K562 (cell line): ENCODE data around the gene MMP24. TPM values are rescaled to one million over a fixed set of nuclear protein-coding genes. Genes with fewer than 3 reads are reported as not detected.

Source experiments
- BHLHE40 ChIP-seq: IDR thresholded peaks from 2 replicates; pipeline ENCODE4 v1.6.1; 2011; ENCODE audit warnings: low read length, improper control_type of control experiment
- CREM ChIP-seq: IDR thresholded peaks from 2 replicates; pipeline ENCODE4 v1.6.1; 2014; ENCODE audit warnings: antibody characterized with exemption, low read depth
- HMG20B ChIP-seq: fragments of 250-450 bp; sonication (Bioruptor Pico); IDR thresholded peaks from 2 replicates; pipeline ENCODE4 v1.5.0; 2021; ENCODE audit warnings: mild to moderate bottlenecking
- JUN ChIP-seq, 2 experiments: sonication (generic) in 1 of 2; formaldehyde crosslinking in 1 of 2; IDR thresholded peaks; 2 replicates each; pipeline versions ENCODE4 v1.6.1 to v1.8.0; 2012 to 2022; ENCODE audit warnings: borderline replicate concordance in 2 of 2, mild to moderate bottlenecking in 2 of 2, improper control_type of control experiment in 1 of 2, low read depth in 1 of 2, low read length in 1 of 2, missing genetic modification reagents in 1 of 2
- MTA3 ChIP-seq: fragments of 450-650 bp; formaldehyde crosslinking; IDR thresholded peaks from 2 replicates; pipeline ENCODE4 v1.6.1; 2017; ENCODE audit warnings: mild to moderate bottlenecking, borderline replicate concordance
- NONO ChIP-seq, 2 experiments: fragments of 200-400 bp in 1 of 2; fragments of 450-650 bp in 1 of 2; formaldehyde crosslinking in 1 of 2; IDR thresholded peaks; 2 replicates each; pipeline ENCODE4 v1.6.1; 2017; ENCODE audit warnings: low read depth in 2 of 2, mild to moderate bottlenecking in 2 of 2, moderate library complexity in 2 of 2, low read length in 1 of 2
- NR3C1 ChIP-seq: sonication (generic); formaldehyde crosslinking; IDR thresholded peaks from 2 replicates; pipeline ENCODE4 v1.8.1; 2022; ENCODE audit warnings: missing genetic modification reagents
- POLR2A ChIP-seq: fragments of 450-650 bp; conservative IDR thresholded peaks from 2 replicates; pipeline ENCODE4 v1.6.1; 2016
- RAD21 ChIP-seq, 2 experiments: fragments of 250-450 bp in 1 of 2; fragments of 450-650 bp in 1 of 2; sonication (Bioruptor Pico) in 1 of 2; formaldehyde crosslinking in 1 of 2; IDR thresholded peaks in 1 of 2; conservative IDR thresholded peaks in 1 of 2; 2 replicates each; pipeline versions ENCODE4 v1.4.0 to v1.8.0; 2020 to 2022; ENCODE audit warnings: mild to moderate bottlenecking in 2 of 2, moderate library complexity in 1 of 2
- RB1 ChIP-seq: fragments of 450-650 bp; IDR thresholded peaks from 2 replicates; pipeline ENCODE4 v1.6.1; 2017; ENCODE audit warnings: low read depth, mild to moderate bottlenecking
- SMARCE1 ChIP-seq: fragments of 450-650 bp; IDR thresholded peaks from 2 replicates; pipeline ENCODE4 v1.7.1; 2016; ENCODE audit warnings: mild to moderate bottlenecking
- SRSF9 ChIP-seq: fragments of 200-400 bp; formaldehyde crosslinking; IDR thresholded peaks from 2 replicates; pipeline ENCODE4 v1.6.1; 2017; ENCODE audit warnings: low read depth, low read length, borderline replicate concordance
- TOE1 ChIP-seq, 2 experiments: fragments of 450-650 bp in 1 of 2; sonication (generic) in 1 of 2; formaldehyde crosslinking in 1 of 2; IDR thresholded peaks; 2 replicates each; pipeline versions ENCODE4 v1.7.1 to v1.8.0; 2016 to 2022; ENCODE audit warnings: borderline replicate concordance in 2 of 2, mild to moderate bottlenecking in 2 of 2, antibody characterized with exemption in 1 of 2, inconsistent platforms in 1 of 2, low read depth in 1 of 2, missing genetic modification reagents in 1 of 2, moderate library complexity in 1 of 2
- ZNF23 ChIP-seq: fragments of 250-450 bp; sonication (Bioruptor Pico); IDR thresholded peaks from 2 replicates; pipeline ENCODE4 v1.4.0; 2020; ENCODE audit warnings: mild to moderate bottlenecking
- polyA plus RNA-seq, 8 experiments: library from polyadenylated mRNA; depleted of rRNA in 4 of 8; stranded (reverse) in 5 of 8; unstranded in 3 of 8; fragments of >200 nt; fragmentation: Nextera tagmentation in 2 of 8; fragmentation: Illumina TruSeq in 1 of 8; extraction: Ambion mirVana in 2 of 8; extraction: Trizol in 1 of 8; gene quantifications; 2 replicates each; pipeline versions ENCODE4 v1.2.1 to v1.2.3, GENCODE V29; 2011 to 2014; ENCODE audit warnings: inconsistent platforms in 1 of 8, missing spikeins in 1 of 8
- total RNA-seq, 7 experiments: library from RNA; depleted of rRNA in 6 of 7; stranded (reverse); fragments of >200 nt in 6 of 7; fragmentation: Illumina TruSeq in 2 of 7; extraction: Trizol in 2 of 7; gene quantifications; 2 replicates each; pipeline versions ENCODE4 v1.2.1 to v1.2.3, GENCODE V29; 2011 to 2021; ENCODE audit warnings: low replicate concordance in 1 of 7
- TF ChIP-seq, protein P1 (sequence below): fragments of 150-350 bp; conservative IDR thresholded peaks from 2 replicates; pipeline ENCODE4 v1.6.1; 2014; ENCODE audit warnings: low read length
- TF ChIP-seq, protein P2 (sequence below): fragments of 250-450 bp; sonication (Bioruptor Pico); IDR thresholded peaks from 2 replicates; pipeline ENCODE4 v1.8.0; 2022; ENCODE audit warnings: moderate library complexity, mild to moderate bottlenecking, inconsistent platforms
- TF ChIP-seq, protein P3 (sequence below), 3 experiments: IDR thresholded peaks in 2 of 3; conservative IDR thresholded peaks in 1 of 3; 2 replicates each; pipeline ENCODE4 v1.5.1; 2011 to 2012; ENCODE audit warnings: low read length in 3 of 3, mild to moderate bottlenecking in 3 of 3, control low read depth in 2 of 3, improper control_type of control experiment in 1 of 3, inconsistent platforms in 1 of 3, low read depth in 1 of 3, mixed read lengths in 1 of 3, moderate library complexity in 1 of 3; ENCODE audit not compliant: insufficient read depth in 2 of 3
- TF ChIP-seq, protein P4 (sequence below): fragments of 450-650 bp; formaldehyde crosslinking; IDR thresholded peaks from 2 replicates; pipeline ENCODE4 v1.4.0; 2020; ENCODE audit warnings: mild to moderate bottlenecking, moderate library complexity
- TF ChIP-seq, protein P5 (sequence below): sonication (generic); formaldehyde crosslinking; IDR thresholded peaks from 2 replicates; pipeline ENCODE4 v1.9.0; 2022; ENCODE audit warnings: mild to moderate bottlenecking, missing genetic modification reagents

The MMP24 gene
- total and polyA plus RNA-seq, 9 of the 15 experiments (the other 6 are each of a cell fraction or from before 2014, with no cell fraction given), result 0.03 to 0.07 (median 0.03) TPM; not detected in 6

DNA sequence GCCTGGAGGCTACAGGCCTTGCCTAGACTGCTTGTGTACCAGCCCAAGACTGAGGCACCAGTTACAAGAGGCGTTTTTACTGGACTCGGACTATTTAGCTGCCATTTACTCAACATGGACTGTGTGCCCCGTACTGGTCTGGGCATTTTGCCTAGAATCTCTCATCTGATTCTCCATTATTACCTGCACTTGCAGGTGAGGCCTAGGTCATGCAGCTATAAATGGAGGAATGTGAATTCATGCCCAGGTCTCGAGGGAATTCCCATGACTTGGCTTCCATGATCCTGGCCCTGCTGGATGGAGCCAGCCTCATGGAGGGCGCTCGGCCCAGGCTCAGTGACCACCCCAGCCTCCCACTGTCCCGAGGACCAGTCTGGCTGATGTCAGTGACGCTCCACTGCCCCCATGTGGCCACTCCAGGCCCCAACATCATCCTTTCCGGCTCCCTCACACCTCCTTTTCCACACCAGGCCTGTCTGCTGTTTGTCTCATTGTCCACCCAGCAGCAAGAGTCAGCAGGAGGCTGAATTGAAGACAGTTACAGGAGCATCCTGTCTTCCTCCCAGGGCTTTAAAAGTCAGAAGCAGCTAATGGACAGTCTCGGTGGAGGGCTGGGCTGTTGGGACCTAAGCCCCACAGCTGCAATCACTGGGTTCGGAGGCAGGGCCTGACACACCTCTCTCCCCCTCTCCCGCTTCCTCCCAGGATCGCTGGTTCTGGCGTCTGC lies 42.7 kb downstream of the MMP24 start (continued):
- TF ChIP-seq, protein P1, sequence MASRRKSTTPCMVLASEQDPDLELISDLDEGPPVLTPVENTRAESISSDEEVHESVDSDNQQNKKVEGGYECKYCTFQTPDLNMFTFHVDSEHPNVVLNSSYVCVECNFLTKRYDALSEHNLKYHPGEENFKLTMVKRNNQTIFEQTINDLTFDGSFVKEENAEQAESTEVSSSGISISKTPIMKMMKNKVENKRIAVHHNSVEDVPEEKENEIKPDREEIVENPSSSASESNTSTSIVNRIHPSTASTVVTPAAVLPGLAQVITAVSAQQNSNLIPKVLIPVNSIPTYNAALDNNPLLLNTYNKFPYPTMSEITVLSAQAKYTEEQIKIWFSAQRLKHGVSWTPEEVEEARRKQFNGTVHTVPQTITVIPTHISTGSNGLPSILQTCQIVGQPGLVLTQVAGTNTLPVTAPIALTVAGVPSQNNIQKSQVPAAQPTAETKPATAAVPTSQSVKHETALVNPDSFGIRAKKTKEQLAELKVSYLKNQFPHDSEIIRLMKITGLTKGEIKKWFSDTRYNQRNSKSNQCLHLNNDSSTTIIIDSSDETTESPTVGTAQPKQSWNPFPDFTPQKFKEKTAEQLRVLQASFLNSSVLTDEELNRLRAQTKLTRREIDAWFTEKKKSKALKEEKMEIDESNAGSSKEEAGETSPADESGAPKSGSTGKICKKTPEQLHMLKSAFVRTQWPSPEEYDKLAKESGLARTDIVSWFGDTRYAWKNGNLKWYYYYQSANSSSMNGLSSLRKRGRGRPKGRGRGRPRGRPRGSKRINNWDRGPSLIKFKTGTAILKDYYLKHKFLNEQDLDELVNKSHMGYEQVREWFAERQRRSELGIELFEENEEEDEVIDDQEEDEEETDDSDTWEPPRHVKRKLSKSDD, result no peak
- no peak for TF ChIP-seq SRSF9
- TF ChIP-seq ZNF23 (CRISPR knock-in tag), result no peak
- TF ChIP-seq BHLHE40, result no peak
- no peak for TF ChIP-seq SMARCE1
- TF ChIP-seq RB1, result peak; percentile 70; the same call in 1 of the 2 replicates
- TF ChIP-seq RAD21 (CRISPR knock-in tag; conservative IDR thresholded peaks at IDR 0.05 in 1 of 2, IDR thresholded peaks at IDR 0.05 in 1 of 2), result peak; percentile 61 to 83
- TF ChIP-seq, protein P2, sequence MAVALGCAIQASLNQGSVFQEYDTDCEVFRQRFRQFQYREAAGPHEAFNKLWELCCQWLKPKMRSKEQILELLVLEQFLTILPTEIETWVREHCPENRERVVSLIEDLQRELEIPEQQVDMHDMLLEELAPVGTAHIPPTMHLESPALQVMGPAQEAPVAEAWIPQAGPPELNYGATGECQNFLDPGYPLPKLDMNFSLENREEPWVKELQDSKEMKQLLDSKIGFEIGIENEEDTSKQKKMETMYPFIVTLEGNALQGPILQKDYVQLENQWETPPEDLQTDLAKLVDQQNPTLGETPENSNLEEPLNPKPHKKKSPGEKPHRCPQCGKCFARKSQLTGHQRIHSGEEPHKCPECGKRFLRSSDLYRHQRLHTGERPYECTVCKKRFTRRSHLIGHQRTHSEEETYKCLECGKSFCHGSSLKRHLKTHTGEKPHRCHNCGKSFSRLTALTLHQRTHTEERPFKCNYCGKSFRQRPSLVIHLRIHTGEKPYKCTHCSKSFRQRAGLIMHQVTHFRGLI (CRISPR knock-in tag), result no peak
- TF ChIP-seq, protein P3, sequence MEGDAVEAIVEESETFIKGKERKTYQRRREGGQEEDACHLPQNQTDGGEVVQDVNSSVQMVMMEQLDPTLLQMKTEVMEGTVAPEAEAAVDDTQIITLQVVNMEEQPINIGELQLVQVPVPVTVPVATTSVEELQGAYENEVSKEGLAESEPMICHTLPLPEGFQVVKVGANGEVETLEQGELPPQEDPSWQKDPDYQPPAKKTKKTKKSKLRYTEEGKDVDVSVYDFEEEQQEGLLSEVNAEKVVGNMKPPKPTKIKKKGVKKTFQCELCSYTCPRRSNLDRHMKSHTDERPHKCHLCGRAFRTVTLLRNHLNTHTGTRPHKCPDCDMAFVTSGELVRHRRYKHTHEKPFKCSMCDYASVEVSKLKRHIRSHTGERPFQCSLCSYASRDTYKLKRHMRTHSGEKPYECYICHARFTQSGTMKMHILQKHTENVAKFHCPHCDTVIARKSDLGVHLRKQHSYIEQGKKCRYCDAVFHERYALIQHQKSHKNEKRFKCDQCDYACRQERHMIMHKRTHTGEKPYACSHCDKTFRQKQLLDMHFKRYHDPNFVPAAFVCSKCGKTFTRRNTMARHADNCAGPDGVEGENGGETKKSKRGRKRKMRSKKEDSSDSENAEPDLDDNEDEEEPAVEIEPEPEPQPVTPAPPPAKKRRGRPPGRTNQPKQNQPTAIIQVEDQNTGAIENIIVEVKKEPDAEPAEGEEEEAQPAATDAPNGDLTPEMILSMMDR (IDR thresholded peaks at IDR 0.05 in 2 of 3, conservative IDR thresholded peaks at IDR 0.05 in 1 of 3; ENCODE audit: insufficient read depth in 2 of 3, low read depth in 1 of 3, low read length in 3 of 3), result peak; percentile 85 to 93 (median 90)
- TF ChIP-seq HMG20B (CRISPR knock-in tag), result no peak
- no peak for TF ChIP-seq NR3C1
- no peak; the same call in 1 of the 2 replicates for TF ChIP-seq MTA3
- TF ChIP-seq JUN (IDR thresholded peaks at IDR 0.05; ENCODE audit: borderline replicate concordance, low read depth, low read length), result no peak
- 0 out of 2 replicates have a peak, but pooled peaks have one; percentile 36 for TF ChIP-seq JUN (CRISPR knock-in tag; IDR thresholded peaks at IDR 0.05; ENCODE audit: borderline replicate concordance)
- TF ChIP-seq, protein P4, sequence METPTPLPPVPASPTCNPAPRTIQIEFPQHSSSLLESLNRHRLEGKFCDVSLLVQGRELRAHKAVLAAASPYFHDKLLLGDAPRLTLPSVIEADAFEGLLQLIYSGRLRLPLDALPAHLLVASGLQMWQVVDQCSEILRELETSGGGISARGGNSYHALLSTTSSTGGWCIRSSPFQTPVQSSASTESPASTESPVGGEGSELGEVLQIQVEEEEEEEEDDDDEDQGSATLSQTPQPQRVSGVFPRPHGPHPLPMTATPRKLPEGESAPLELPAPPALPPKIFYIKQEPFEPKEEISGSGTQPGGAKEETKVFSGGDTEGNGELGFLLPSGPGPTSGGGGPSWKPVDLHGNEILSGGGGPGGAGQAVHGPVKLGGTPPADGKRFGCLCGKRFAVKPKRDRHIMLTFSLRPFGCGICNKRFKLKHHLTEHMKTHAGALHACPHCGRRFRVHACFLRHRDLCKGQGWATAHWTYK (CRISPR knock-in tag), result no peak
- TF ChIP-seq, protein P5, sequence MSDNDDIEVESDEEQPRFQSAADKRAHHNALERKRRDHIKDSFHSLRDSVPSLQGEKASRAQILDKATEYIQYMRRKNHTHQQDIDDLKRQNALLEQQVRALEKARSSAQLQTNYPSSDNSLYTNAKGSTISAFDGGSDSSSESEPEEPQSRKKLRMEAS (CRISPR knock-in tag), result 0 out of 2 replicates have a peak, but pooled peaks have one; percentile 22
- no peak for TF ChIP-seq POLR2A
- no peak for TF ChIP-seq TOE1 (IDR thresholded peaks at IDR 0.05; ENCODE audit: borderline replicate concordance)
- TF ChIP-seq TOE1 (CRISPR knock-in tag; IDR thresholded peaks at IDR 0.05; ENCODE audit: borderline replicate concordance, low read depth), result no peak
- TF ChIP-seq NONO (IDR thresholded peaks at IDR 0.05; ENCODE audit: low read depth in 2 of 2, low read length in 1 of 2), result no peak
- TF ChIP-seq CREM, result peak; percentile 77
